GM12865 (cell line): ENCODE measurements around the gene IKBIP.

Source experiments
- DNase-seq: peaks from one replicate; pipeline ENCODE4 v3.0.0; 2010; ENCODE audit warnings: low read depth
- H3K4me3 ChIP-seq: 2 replicates; pipeline ENCODE4 v1.5.1; 2011; ENCODE audit warnings: mild to moderate bottlenecking, low read depth, low read length, control low read depth
- CTCF ChIP-seq: IDR thresholded peaks from 2 replicates; pipeline ENCODE4 v1.5.1; 2011; ENCODE audit warnings: low read length, control low read depth, low read depth, inconsistent platforms; ENCODE audit not compliant: insufficient read depth; ENCODE audit errors: missing control alignments

The IKBIP gene

GRCh38 chr12:98644712-98645571 lies at the start of gene IKBIP, which contains the start of gene APAF1:
IKBIP (minus strand) TSS chr12:98644788; CDS start chr12:98644701, 87 bp downstream.
APAF1 (plus strand) TSS chr12:98645290; CDS start chr12:98648360, 3,070 bp downstream.
- DNase-seq: peak; percentile 97
- H3K4me3 ChIP-seq: peak within 1 kb of the TSS; percentile 97
- no peak for TF ChIP-seq CTCF

- H3K4me3 ChIP-seq: no peak overlapping the region
- no peak for DNase-seq
- TF ChIP-seq CTCF: no peak
Measured at GRCh38 chr12:98691351-98691750, 46.8 kb upstream of the IKBIP start.

GRCh38 chr12:98686603-98687002 lies 42.0 kb upstream of the IKBIP start:
- no peak for DNase-seq
- no peak overlapping the region for H3K4me3 ChIP-seq
- no peak for TF ChIP-seq CTCF

- DNase-seq: no peak
- TF ChIP-seq CTCF: no peak
- H3K4me3 ChIP-seq: no peak overlapping the region
Measured at GRCh38 chr12:98684199-98684598, 39.6 kb upstream of the IKBIP start.

GRCh38 chr12:98679611-98680005 lies 35.0 kb upstream of the IKBIP start:
- TF ChIP-seq CTCF: no peak
- DNase-seq: no peak
- no peak overlapping the region for H3K4me3 ChIP-seq

GRCh38 chr12:98678946-98679610 lies 34.5 kb upstream of the IKBIP start:
- DNase-seq: no peak
- H3K4me3 ChIP-seq: no peak overlapping the region

More at GRCh38 chr12:98678946-98679610, 34.5 kb upstream of the IKBIP start:
- no peak for TF ChIP-seq CTCF
